GM18907 (cell line): Measurements from ENCODE around the gene ZNF722.
"Not testable (repeated sequence)": the region's sequence is repeated elsewhere in the genome, so short reads cannot be mapped to it uniquely, and the experiment has no call there.

Experiments
- ATAC-seq: cut with Tn5 transposase; IDR thresholded peaks from one replicate; pipeline ENCODE4 v1.9.1; 2021; ENCODE audit warnings: mild to moderate bottlenecking, moderate library complexity; ENCODE audit not compliant: unreplicated experiment

ZNF722 gene

DNA sequence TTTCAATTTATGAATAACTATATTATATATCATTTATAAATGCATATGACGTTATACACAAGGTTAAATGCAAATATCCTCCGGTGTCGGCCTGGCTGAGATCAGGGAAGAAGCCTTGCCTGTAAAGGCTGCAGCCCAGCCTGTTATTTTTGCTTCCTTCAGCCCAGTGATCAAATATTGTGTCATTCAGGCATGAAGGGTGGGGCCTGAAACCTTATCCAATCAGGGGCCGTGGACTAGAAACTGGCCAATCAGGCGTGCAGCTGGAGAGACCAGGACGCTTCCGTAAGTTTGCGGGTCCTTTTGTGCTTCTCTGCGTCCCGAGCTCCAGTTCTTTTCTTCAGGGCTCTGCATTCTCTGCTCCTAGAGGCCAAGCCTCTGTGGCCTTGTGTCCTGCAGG lies at the start of gene ZNF722:
TSS of gene ZNF722 (plus strand) at position 301 of the 400 bp plus-strand sequence. CDS start 113 bp downstream, outside the sequence.
- ATAC-seq = no peak

DNA sequence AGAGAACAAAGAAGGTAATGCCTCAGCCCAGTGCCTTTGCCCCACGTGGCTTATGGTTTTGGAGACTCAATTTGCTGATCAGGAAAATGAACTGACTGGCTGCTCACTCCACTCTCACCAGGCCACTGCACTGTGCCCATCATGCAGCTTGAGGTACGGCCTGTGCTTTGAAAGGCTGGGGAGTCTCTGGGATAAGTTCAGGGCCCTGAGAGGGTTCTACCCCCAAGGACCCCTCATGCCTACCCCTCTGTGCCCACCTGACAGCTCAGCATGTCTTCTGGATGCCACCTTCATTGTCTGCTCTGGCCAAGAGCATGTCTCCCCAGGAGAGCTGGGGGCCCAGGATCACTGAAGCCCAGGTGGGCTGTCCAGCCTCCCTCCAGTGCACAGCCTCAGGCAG lies 45.5 kb upstream of the ZNF722 start:
- no peak for ATAC-seq

DNA sequence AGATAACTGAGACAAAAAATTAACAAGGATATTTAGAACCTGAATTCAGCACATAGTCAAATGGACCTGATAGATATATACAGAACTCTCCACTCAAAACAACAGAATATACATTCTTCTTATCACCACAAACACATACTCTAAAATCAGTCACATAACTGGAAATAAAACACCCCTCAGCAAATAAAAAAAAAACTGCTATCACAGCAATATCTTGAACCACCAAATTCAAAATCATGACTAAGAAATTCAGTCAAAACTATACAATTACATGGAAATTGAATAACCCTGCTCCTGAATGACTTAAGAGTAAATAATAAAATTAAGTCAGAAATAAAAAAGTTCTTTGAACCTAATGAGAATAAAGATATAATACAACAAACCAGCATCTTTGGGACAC lies 30.0 kb upstream of the ZNF722 start:
- no peak for ATAC-seq

DNA sequence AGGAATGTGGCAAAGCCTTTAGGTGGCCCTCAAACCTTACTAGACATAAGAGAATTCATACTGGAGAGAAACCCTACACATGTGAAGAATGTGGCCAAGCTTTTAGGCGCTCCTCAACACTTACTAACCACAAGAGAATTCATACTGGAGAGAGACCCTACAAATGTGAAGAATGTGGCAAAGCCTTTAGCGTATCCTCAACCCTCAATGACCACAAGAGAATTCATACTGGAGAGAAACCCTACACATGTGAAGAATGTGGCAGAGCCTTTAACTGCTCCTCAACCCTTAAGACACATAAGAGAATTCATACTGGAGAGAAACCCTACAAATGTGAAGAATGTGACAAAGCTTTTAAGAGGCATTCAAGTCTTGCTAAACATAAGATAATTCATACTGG lies 16.8 kb downstream of the ZNF722 start:
- not testable (repeated sequence) for ATAC-seq

DNA sequence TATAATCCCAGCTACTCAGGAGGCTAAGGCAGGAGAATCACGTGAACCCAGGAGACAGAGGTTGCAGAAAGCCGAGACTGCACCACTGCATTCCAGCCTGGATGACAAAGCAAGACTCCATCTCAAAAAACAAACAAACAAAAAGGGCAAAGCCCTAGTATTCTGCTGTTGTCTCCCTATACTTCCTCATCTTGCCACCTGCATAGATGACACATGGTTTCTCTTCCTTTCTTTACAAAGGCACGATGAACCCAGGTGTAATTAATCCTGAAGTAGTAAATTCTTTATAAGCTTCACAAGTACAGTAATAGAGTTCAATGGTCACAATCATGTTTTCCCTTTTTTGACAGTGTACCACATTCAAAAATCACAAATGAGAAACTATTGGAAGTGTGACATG lies 36.7 kb downstream of the ZNF722 start:
- ATAC-seq = no peak

DNA sequence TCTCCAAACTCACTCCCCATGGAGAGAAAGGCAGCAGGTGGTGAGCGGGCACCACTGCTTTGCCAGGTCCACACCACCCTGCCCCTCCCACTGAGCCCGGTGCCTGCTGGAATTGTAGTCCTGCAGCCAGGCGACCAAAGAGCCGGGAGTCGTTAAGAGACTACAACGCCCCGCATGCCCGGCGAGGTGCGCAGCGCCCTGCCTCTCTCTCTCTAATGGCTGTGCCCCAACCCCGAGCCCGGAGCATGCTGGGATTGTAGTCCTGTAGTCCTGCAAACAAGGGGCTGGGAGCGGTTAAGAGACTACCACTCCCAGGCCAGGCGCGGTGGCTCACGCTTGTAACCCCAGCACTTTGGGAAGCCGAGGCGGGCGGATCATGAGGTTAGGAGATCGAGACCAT lies 38.4 kb downstream of the ZNF722 start:
- ATAC-seq = no peak

DNA sequence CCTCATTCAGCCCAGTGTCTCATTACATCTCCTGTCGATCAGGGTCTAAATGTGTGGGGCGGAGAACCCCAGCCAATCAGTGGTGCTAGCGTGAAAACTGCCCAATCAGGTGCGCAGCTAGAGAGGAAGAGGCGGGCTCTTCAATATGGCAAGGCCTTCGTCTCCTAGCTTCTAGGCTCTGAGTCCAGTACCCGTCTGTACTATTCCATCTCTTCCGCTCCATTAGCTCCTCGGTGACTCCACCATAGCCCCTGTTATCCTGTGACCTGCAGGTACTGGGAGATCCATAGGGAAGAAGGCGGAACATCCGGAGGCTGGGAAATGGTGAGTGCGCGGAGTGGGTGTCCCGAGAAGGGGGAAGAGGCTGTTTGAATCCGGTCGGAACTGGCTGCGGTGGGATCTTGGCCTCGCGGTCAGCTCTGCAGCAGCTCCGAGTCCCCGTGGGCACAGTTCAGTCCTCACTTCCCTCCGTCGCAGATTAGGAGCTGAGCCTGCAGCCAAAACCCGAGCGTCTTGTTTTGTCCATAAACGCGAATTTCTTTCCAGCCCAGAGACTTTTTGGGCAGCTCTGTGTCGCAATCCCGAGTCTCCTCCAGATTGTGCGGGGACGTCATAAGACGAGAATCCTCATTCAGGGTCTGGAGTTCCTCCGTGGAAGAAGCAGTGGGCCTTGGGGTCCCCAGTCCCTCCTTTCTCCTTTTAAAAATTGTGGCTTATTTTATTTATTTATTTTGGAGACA lies 46.8 kb downstream of the ZNF722 start, which contains the start of gene ZNF727:
TSS of gene ZNF727 (plus strand) at position 134 of the 740 bp plus-strand sequence. CDS start at position 322, 188 bp downstream.
- no peak for ATAC-seq

DNA sequence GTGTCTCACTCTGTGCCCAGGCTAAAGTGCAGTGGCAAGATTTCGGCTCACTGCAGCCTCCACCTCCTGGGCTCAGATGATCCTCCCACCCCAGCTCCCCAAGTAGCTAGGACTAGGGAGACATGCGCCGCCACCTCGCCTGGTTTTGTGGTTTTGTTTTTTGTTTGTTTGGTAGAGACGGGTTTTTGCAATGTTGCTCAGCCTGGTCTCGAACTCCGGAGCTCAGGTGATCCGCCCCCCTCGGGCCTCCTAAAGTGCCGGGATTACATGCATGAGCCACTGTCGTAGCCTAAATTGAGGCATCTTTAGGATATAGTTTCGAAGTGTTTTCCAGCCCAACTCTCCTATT lies 47.4 kb downstream of the ZNF722 start:
- ATAC-seq = no peak
